ENCODE data around the gene BPTF. TPM values are rescaled to one million over a fixed set of nuclear protein-coding genes. Genes with fewer than 3 reads are reported as not detected.

BPTF gene
- polyA plus RNA-seq, 2 of the 4 experiments (the other 2 are of a cell fraction) = 26.3 to 60.7 TPM

DNA sequence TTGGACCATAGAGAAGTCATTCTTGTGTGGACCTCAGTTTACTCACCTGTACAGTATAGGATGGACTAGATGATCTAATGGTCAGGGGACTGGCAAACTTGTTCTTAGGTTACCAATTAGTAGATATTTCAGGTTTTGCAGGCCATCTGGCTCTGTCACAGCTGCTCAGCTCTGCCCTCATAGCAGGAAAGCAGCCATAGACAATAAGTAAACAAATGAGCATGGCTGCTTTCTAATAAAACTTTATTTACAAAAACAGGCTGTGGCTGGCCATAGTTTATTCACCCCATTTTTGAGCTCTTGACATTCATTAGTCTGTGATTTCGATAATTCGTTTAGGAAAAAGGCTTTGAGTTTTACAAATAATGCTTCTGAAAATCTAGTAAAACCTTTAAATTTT is 12.7 kb downstream of the BPTF start:
- Histone ChIP-seq H3K4me1 (peaks cover 24% of the 10 kb centered on the region), H3K27ac (no peak overlapping the region), H3K4me2 (no peak overlapping the region), H3K4me3 (no peak overlapping the region), H3K9me3 (no peaks in the 10 kb centered on the region)
- DNase-seq (ENCODE audit: low read depth in 1 of 2, low spot score in 1 of 2) (no peak), ATAC-seq (no peak), FAIRE-seq (no peak)
- CTCF ChIA-PET = interaction anchor here (0.5 to 2.9 kb wide), 2 partner anchors 13 to 46 kb away, joined by 3 to 11 read pairs; partner anchors contain the start of gene BPTF
- POLR2A ChIA-PET = no interaction called here
- TF ChIP-seq, protein P1, sequence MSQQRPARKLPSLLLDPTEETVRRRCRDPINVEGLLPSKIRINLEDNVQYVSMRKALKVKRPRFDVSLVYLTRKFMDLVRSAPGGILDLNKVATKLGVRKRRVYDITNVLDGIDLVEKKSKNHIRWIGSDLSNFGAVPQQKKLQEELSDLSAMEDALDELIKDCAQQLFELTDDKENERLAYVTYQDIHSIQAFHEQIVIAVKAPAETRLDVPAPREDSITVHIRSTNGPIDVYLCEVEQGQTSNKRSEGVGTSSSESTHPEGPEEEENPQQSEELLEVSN (IDR thresholded peaks at IDR 0.05; ENCODE audit: borderline replicate concordance, low read depth) = no peak
- no peak for TF ChIP-seq RNF2 (IDR thresholded peaks at IDR 0.05; ENCODE audit: borderline replicate concordance, low read depth)
- no peak for TF ChIP-seq MYC (IDR thresholded peaks at IDR 0.05; ENCODE audit: borderline replicate concordance, low read length)
- no peak for TF ChIP-seq JUNB (IDR thresholded peaks at IDR 0.05)
- no peak for TF ChIP-seq KDM1A (IDR thresholded peaks at IDR 0.05; ENCODE audit: low read depth)
- no peak for TF ChIP-seq SREBF2 (IDR thresholded peaks at IDR 0.05)
- TF ChIP-seq NR3C1 (IDR thresholded peaks at IDR 0.05) = no peak
- TF ChIP-seq ZC3H11A (IDR thresholded peaks at IDR 0.05) = no peak
- TF ChIP-seq POLR2A (IDR thresholded peaks at IDR 0.05; ENCODE audit: low read length) = no peak
- no peak for TF ChIP-seq MAFK (IDR thresholded peaks at IDR 0.05; ENCODE audit: partially characterized antibody)
- TF ChIP-seq RFX5 (IDR thresholded peaks at IDR 0.05) = no peak
- no peak for TF ChIP-seq CBX2 (IDR thresholded peaks at IDR 0.05; ENCODE audit: borderline replicate concordance, low read depth)
- no peak for TF ChIP-seq SMC3 (IDR thresholded peaks at IDR 0.05)
- TF ChIP-seq TFCP2L1 (CRISPR knock-in tag; IDR thresholded peaks at IDR 0.05) = no peak
- TF ChIP-seq BHLHE40 (IDR thresholded peaks at IDR 0.05; ENCODE audit: low read depth, low read length) = no peak
- 86% methylated on average over 2 of the region's 2 CpGs for WGBS (ENCODE audit: missing lambda C conversion rate)

DNA sequence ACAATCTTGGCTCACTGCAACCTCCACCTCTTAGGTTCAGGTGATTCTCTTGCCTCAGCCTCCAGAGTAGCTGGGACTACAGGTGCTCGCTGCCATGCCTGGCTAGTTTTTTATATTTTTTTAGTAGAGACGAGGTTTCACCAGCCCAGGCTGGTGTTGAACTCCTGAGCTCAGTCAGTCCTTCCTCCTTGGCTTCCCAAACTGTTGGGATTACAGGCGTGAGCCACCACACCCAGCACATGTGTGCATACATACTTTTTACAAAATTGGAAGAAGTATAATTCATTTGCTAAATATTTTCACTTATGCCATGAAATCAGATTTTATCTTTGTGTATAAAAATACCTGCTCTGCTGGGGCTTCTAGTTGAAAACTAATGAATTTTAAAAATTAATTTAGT is 13.2 kb downstream of the BPTF start:
- H3K4me2 ChIP-seq = no peak overlapping the region
- H3K9me3 ChIP-seq = no peaks in the 10 kb centered on the region
- FAIRE-seq = no peak
- no peak overlapping the region for H3K4me3 ChIP-seq
- H3K4me1 ChIP-seq = peaks cover 24% of the 10 kb centered on the region
- POLR2A ChIA-PET = no interaction called here
- 83% methylated on average over 3 of the region's 3 CpGs for WGBS (ENCODE audit: missing lambda C conversion rate)
- no peak for DNase-seq (ENCODE audit: low read depth in 1 of 2, low spot score in 1 of 2)
- ATAC-seq = no peak
- no peak for TF ChIP-seq CHD4 (IDR thresholded peaks at IDR 0.05; ENCODE audit: borderline replicate concordance)
- no peak for TF ChIP-seq EHF (CRISPR knock-in tag; IDR thresholded peaks at IDR 0.05)
- no peak for TF ChIP-seq PHF8 (IDR thresholded peaks at IDR 0.05; ENCODE audit: borderline replicate concordance, low read depth)
- TF ChIP-seq RFX5 (IDR thresholded peaks at IDR 0.05) = no peak
- TF ChIP-seq, protein P2, sequence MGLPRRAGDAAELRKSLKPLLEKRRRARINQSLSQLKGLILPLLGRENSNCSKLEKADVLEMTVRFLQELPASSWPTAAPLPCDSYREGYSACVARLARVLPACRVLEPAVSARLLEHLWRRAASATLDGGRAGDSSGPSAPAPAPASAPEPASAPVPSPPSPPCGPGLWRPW (IDR thresholded peaks at IDR 0.05) = no peak
- TF ChIP-seq FOXS1 (CRISPR knock-in tag; IDR thresholded peaks at IDR 0.05) = no peak
- TF ChIP-seq, protein P3, sequence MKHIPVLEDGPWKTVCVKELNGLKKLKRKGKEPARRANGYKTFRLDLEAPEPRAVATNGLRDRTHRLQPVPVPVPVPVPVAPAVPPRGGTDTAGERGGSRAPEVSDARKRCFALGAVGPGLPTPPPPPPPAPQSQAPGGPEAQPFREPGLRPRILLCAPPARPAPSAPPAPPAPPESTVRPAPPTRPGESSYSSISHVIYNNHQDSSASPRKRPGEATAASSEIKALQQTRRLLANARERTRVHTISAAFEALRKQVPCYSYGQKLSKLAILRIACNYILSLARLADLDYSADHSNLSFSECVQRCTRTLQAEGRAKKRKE (CRISPR knock-in tag; IDR thresholded peaks at IDR 0.05; ENCODE audit: low read depth) = no peak
- TF ChIP-seq HOXB13 (CRISPR knock-in tag; IDR thresholded peaks at IDR 0.05; ENCODE audit: low read depth) = no peak
- TF ChIP-seq RNF2 (IDR thresholded peaks at IDR 0.05; ENCODE audit: borderline replicate concordance, low read depth) = no peak
- no peak for TF ChIP-seq EHMT2 (IDR thresholded peaks at IDR 0.05; ENCODE audit: low read depth)
- TF ChIP-seq KDM1A (IDR thresholded peaks at IDR 0.05; ENCODE audit: low read depth) = no peak
- TF ChIP-seq BHLHE40 (IDR thresholded peaks at IDR 0.05; ENCODE audit: low read depth, low read length) = no peak
- no peak for TF ChIP-seq TFCP2L1 (CRISPR knock-in tag; IDR thresholded peaks at IDR 0.05)
- TF ChIP-seq KDM5A (IDR thresholded peaks at IDR 0.05) = no peak
- no peak for TF ChIP-seq CHD2 (IDR thresholded peaks at IDR 0.05; ENCODE audit: low read length, partially characterized antibody)
- H3K27ac ChIP-seq = no peak overlapping the region
- CTCF ChIA-PET = interaction anchor here (0.9 kb wide), 1 partner anchor 13 kb away, joined by 3 read pairs; the partner anchor contains the start of gene BPTF

DNA sequence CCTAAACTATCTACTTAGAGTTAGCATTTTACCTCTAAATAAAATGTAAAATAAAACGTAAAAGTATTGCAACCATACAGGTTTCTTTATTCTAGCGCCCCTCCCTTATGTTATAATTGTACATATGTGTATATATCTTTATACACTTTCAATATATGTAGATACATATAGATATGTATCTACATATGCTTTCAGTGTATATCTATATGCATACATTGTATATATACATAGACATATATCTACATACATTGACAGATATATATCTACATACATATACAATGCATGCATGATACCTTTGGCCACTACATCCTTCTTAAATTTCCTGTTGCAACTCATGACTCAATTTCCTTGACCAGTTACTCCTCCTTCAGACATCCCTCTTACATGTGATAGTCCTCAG is 16.7 kb downstream of the BPTF start:
- ChIA-PET POLR2A (no interaction called here), CTCF (no interaction called here)
- peaks cover 9% of the 10 kb centered on the region; the same call in 2 of the 3 replicates for H3K4me1 ChIP-seq
- FAIRE-seq = no peak
- DNase-seq (ENCODE audit: low read depth in 1 of 2, low spot score in 1 of 2) = no peak
- 90% methylated on average over 2 of the region's 2 CpGs for WGBS (ENCODE audit: missing lambda C conversion rate)
- TF ChIP-seq CHD4 (IDR thresholded peaks at IDR 0.05; ENCODE audit: borderline replicate concordance) (no peak), ZFP36 (IDR thresholded peaks at IDR 0.05; ENCODE audit: borderline replicate concordance, partially characterized antibody) (no peak), FOSL2 (IDR thresholded peaks at IDR 0.05) (no peak), FOSL2 (CRISPR knock-in tag; IDR thresholded peaks at IDR 0.05) (no peak), HEYL (CRISPR knock-in tag; IDR thresholded peaks at IDR 0.05) (no peak)
- H3K9me3 ChIP-seq = no peaks in the 10 kb centered on the region
- H3K27ac ChIP-seq = no peak overlapping the region
- no peak overlapping the region for H3K4me2 ChIP-seq
- H3K4me3 ChIP-seq = no peak overlapping the region
- no peak for ATAC-seq

All from A549 (cell line).